CD8-positive, alpha-beta memory T cell (primary cell): ENCODE data around the gene LIN37. TPM values are rescaled to one million over a fixed set of nuclear protein-coding genes. Genes with fewer than 3 reads are reported as not detected.

Experiments
- CTCF ChIA-PET: fragments of 350-600 bp; sonication (Branson Sonifier 250); formaldehyde crosslinking; loops from one replicate; lab custom pipeline; 2021; ENCODE audit warnings: antibody characterized with exemption; lab: Charles Lee
- POLR2A ChIA-PET: fragments of 350-600 bp; sonication (Branson Sonifier 250); formaldehyde crosslinking; loops from one replicate; lab custom pipeline; 2021; ENCODE audit warnings: antibody characterized with exemption; lab: Charles Lee
- DNase-seq, 5 donors: peaks; one replicate each; pipeline versions ENCODE4 v3.0.0 to v3.0.0-alpha.2; 2020 to 2022; ENCODE audit warnings: mixed read lengths in 1 of 5
- H3K27ac ChIP-seq: one replicate; pipeline ENCODE4 v1.7.0; 2013; ENCODE audit warnings: low read depth, mild to moderate bottlenecking, low read length, moderate library complexity
- H3K27me3 ChIP-seq: 2 replicates; pipeline ENCODE4 v1.7.0; 2013; ENCODE audit warnings: low read length, mild to moderate bottlenecking; ENCODE audit not compliant: insufficient read depth, poor library complexity, severe bottlenecking
- H3K36me3 ChIP-seq: 2 replicates; pipeline ENCODE4 v1.7.0; 2013; ENCODE audit warnings: mild to moderate bottlenecking, low read length, moderate library complexity; ENCODE audit not compliant: insufficient read depth
- H3K4me1 ChIP-seq: 2 replicates; pipeline ENCODE4 v1.7.0; 2013; ENCODE audit warnings: mild to moderate bottlenecking, low read length, moderate library complexity; ENCODE audit not compliant: insufficient read depth
- H3K4me3 ChIP-seq: 2 replicates; pipeline ENCODE4 v1.7.0; 2013; ENCODE audit warnings: mild to moderate bottlenecking, low read length
- H3K9me3 ChIP-seq: 2 replicates; pipeline ENCODE4 v1.7.0; 2013; ENCODE audit warnings: mild to moderate bottlenecking, low read length
- H3K27ac Mint-ChIP-seq, 8 donors: one replicate each; pipeline ENCODE4 v1.8.0; 2020 to 2021; ENCODE audit warnings: mixed read lengths in 8 of 8, mild to moderate bottlenecking in 6 of 8, inconsistent platforms in 3 of 8, moderate library complexity in 3 of 8
- H3K27me3 Mint-ChIP-seq, 2 donors: one replicate each; pipeline ENCODE4 v1.8.0; 2020 to 2021; ENCODE audit warnings: mixed read lengths in 2 of 2, mild to moderate bottlenecking in 1 of 2, moderate library complexity in 1 of 2
- H3K36me3 Mint-ChIP-seq, 3 donors: one replicate each; pipeline ENCODE4 v1.8.0; 2020 to 2021; ENCODE audit warnings: mixed read lengths in 3 of 3, inconsistent platforms in 1 of 3, mild to moderate bottlenecking in 1 of 3
- H3K4me1 Mint-ChIP-seq, 3 donors: one replicate each; pipeline ENCODE4 v1.8.0; 2020 to 2021; ENCODE audit warnings: mixed read lengths in 3 of 3, inconsistent platforms in 1 of 3, mild to moderate bottlenecking in 1 of 3
- H3K4me3 Mint-ChIP-seq, 7 donors: one replicate each; pipeline ENCODE4 v1.8.0; 2020 to 2021; ENCODE audit warnings: mixed read lengths in 7 of 7, mild to moderate bottlenecking in 6 of 7, moderate library complexity in 4 of 7, inconsistent platforms in 2 of 7
- H3K9me3 Mint-ChIP-seq, 5 donors: one replicate each; pipeline ENCODE4 v1.8.0; 2020 to 2022; ENCODE audit warnings: mixed read lengths in 5 of 5, mild to moderate bottlenecking in 3 of 5, moderate library complexity in 2 of 5, inconsistent platforms in 1 of 5
- polyA plus RNA-seq: library from polyadenylated mRNA; unstranded; fragments of 300-500 nt; fragmentation: Illumina TruSeq; gene quantifications from one replicate; pipeline ENCODE4 v1.2.3, GENCODE V29; 2021
- total RNA-seq, 2 experiments: library from RNA; stranded (reverse); gene quantifications; one replicate each; pipeline ENCODE4 v1.2.3, GENCODE V29; 2021

The LIN37 gene
- total and polyA plus RNA-seq, 3 experiments from 2014 or later = 8.8 to 12.7 (median 10.5) TPM

- peaks cover 10 to 87% (median 15%) of the 10 kb centered on the region in 3 donors for H3K36me3 Mint-ChIP-seq
These were observed 15.7 kb upstream of the LIN37 start for GRCh38 chr19:35732540-35733179.

GRCh38 chr19:35733180-35734125 lies 14.9 kb upstream of the LIN37 start:
- H3K4me3 ChIP-seq = no peak overlapping the region
- no peaks in the 10 kb centered on the region for H3K27me3 Mint-ChIP-seq
- POLR2A ChIA-PET = interaction anchor here (0.7 kb wide), 1 partner anchor 15 kb away, joined by 3 read pairs; no protein-coding TSS in a partner anchor
- H3K4me1 ChIP-seq = peaks cover 12% of the 10 kb centered on the region
- CTCF ChIA-PET = no interaction called here
- H3K4me1 Mint-ChIP-seq = peaks cover 5 to 20% (median 13%) of the 10 kb centered on the region in 3 donors
- peaks cover 10 to 87% (median 14%) of the 10 kb centered on the region in 3 donors for H3K36me3 Mint-ChIP-seq
- peaks cover 42% of the 10 kb centered on the region for H3K36me3 ChIP-seq
- peak overlapping the region in 4 of 8 donors; percentile 3 to 66 (median 38) for H3K27ac Mint-ChIP-seq
- no peak for DNase-seq
- H3K9me3 Mint-ChIP-seq = no peaks in the 10 kb centered on the region
- no peaks in the 10 kb centered on the region for H3K9me3 ChIP-seq
- no peaks in the 10 kb centered on the region for H3K27me3 ChIP-seq
- H3K4me3 Mint-ChIP-seq = no peak overlapping the region
- H3K27ac ChIP-seq = no peak overlapping the region

More at GRCh38 chr19:35732540-35733179, 15.7 kb upstream of the LIN37 start:
- Mint-ChIP-seq H3K27ac (no peak overlapping the region), H3K4me3 (no peak overlapping the region), H3K4me1 (peaks cover 5 to 18% (median 13%) of the 10 kb centered on the region in 3 donors), H3K27me3 (no peaks in the 10 kb centered on the region), H3K9me3 (no peaks in the 10 kb centered on the region)
- no peak for DNase-seq
- Histone ChIP-seq H3K4me1 (peaks cover 12% of the 10 kb centered on the region), H3K4me3 (no peak overlapping the region), H3K27me3 (no peaks in the 10 kb centered on the region), H3K36me3 (peaks cover 42% of the 10 kb centered on the region), H3K27ac (no peak overlapping the region), H3K9me3 (no peaks in the 10 kb centered on the region)
- ChIA-PET CTCF (no interaction called here), POLR2A (interaction anchor here (0.7 kb wide), 1 partner anchor 14 kb away, joined by 3 read pairs; no protein-coding TSS in a partner anchor)

GRCh38 chr19:35734273-35734672 lies 14.1 kb upstream of the LIN37 start:
- no peaks in the 10 kb centered on the region for H3K9me3 Mint-ChIP-seq
- DNase-seq = no peak
- peak overlapping the region in 7 of 8 donors; percentile 14 to 89 (median 66) for H3K27ac Mint-ChIP-seq
- H3K4me1 ChIP-seq = peaks cover 13% of the 10 kb centered on the region
- CTCF ChIA-PET = no interaction called here
- H3K4me3 ChIP-seq = no peak overlapping the region
- H3K4me3 Mint-ChIP-seq = peak overlapping the region in 1 of 7 donors; percentile 76
- no peaks in the 10 kb centered on the region for H3K27me3 ChIP-seq
- H3K4me1 Mint-ChIP-seq = peaks cover 5 to 28% (median 13%) of the 10 kb centered on the region in 3 donors
- H3K27me3 Mint-ChIP-seq = no peaks in the 10 kb centered on the region
- H3K9me3 ChIP-seq = no peaks in the 10 kb centered on the region
- peaks cover 10 to 85% (median 11%) of the 10 kb centered on the region in 3 donors for H3K36me3 Mint-ChIP-seq
- peaks cover 42% of the 10 kb centered on the region for H3K36me3 ChIP-seq
- no peak overlapping the region for H3K27ac ChIP-seq
- POLR2A ChIA-PET = no interaction called here

GRCh38 chr19:35734889-35735288 lies 13.5 kb upstream of the LIN37 start:
- Mint-ChIP-seq H3K36me3 (peaks cover 8 to 79% (median 10%) of the 10 kb centered on the region in 3 donors), H3K27me3 (no peaks in the 10 kb centered on the region), H3K27ac (peak overlapping the region in 3 of 8 donors; percentile 76 to 90 (median 90)), H3K4me1 (peaks cover 9 to 34% (median 16%) of the 10 kb centered on the region in 3 donors), H3K4me3 (peak overlapping the region in 1 of 7 donors; percentile 76), H3K9me3 (no peaks in the 10 kb centered on the region)
- ChIA-PET POLR2A (no interaction called here), CTCF (no interaction called here)
- peaks cover 36% of the 10 kb centered on the region for H3K36me3 ChIP-seq
- no peak overlapping the region for H3K4me3 ChIP-seq
- H3K27me3 ChIP-seq = no peaks in the 10 kb centered on the region
- H3K9me3 ChIP-seq = no peaks in the 10 kb centered on the region
- H3K4me1 ChIP-seq = peaks cover 19% of the 10 kb centered on the region
- H3K27ac ChIP-seq = no peak overlapping the region
- no peak for DNase-seq

- Mint-ChIP-seq H3K4me1 (peaks cover 17 to 48% (median 19%) of the 10 kb centered on the region in 3 donors), H3K27ac (peak overlapping the region in 5 of 8 donors; percentile 25 to 95 (median 76)), H3K27me3 (no peaks in the 10 kb centered on the region), H3K4me3 (peak overlapping the region in 2 of 7 donors; percentile 35 to 63), H3K9me3 (no peaks in the 10 kb centered on the region), H3K36me3 (peaks cover 4 to 62% (median 10%) of the 10 kb centered on the region in 3 donors)
- ChIA-PET POLR2A (interaction anchor here (0.6 to 1.3 kb wide), 2 partner anchors 9 to 19 kb away, joined by 3 to 5 read pairs; no protein-coding TSS in a partner anchor), CTCF (interaction anchor here (0.9 to 1.6 kb wide), 6 partner anchors 8 to 44 kb away, joined by 3 to 5 read pairs (median 4); partner anchors contain the start of genes LIN37, PSENEN and U2AF1L4)
- peaks cover 22% of the 10 kb centered on the region for H3K36me3 ChIP-seq
- no peaks in the 10 kb centered on the region for H3K9me3 ChIP-seq
- DNase-seq = peak in 1 of 5 donors; percentile 25
- peaks cover 30% of the 10 kb centered on the region for H3K4me1 ChIP-seq
- H3K27ac ChIP-seq = no peak overlapping the region
- H3K27me3 ChIP-seq = no peaks in the 10 kb centered on the region
- H3K4me3 ChIP-seq = no peak overlapping the region
These were observed 11.2 kb upstream of the LIN37 start for GRCh38 chr19:35736913-35737886.

- POLR2A ChIA-PET = no interaction called here
- Mint-ChIP-seq H3K4me3 (peak overlapping the region in 4 of 7 donors; percentile 15 to 86 (median 65)), H3K27me3 (no peaks in the 10 kb centered on the region), H3K36me3 (peaks cover 4 to 63% (median 10%) of the 10 kb centered on the region in 3 donors), H3K4me1 (peaks cover 25 to 57% (median 27%) of the 10 kb centered on the region in 3 donors), H3K9me3 (no peaks in the 10 kb centered on the region), H3K27ac (peak overlapping the region in 5 of 8 donors; percentile 5 to 87 (median 11))
- H3K27me3 ChIP-seq = no peaks in the 10 kb centered on the region
- no peak overlapping the region for H3K4me3 ChIP-seq
- no peak for DNase-seq
- no peak overlapping the region for H3K27ac ChIP-seq
- peaks cover 40% of the 10 kb centered on the region for H3K4me1 ChIP-seq
- CTCF ChIA-PET = interaction anchor here (0.8 to 1.3 kb wide), 3 partner anchors 7 to 45 kb away, joined by 3 to 5 read pairs (median 3); partner anchors contain the start of genes PSENEN and U2AF1L4
- H3K36me3 ChIP-seq = peaks cover 22% of the 10 kb centered on the region
- H3K9me3 ChIP-seq = no peaks in the 10 kb centered on the region
These were observed 10.1 kb upstream of the LIN37 start for GRCh38 chr19:35738021-35738886.
